OCI-LY7 (cell line): ENCODE data around the gene SF3B1.

Experiments used
- CTCF ChIP-seq: fragments of 200-600 bp; sonication (generic); conservative IDR thresholded peaks from 2 replicates; pipeline ENCODE4 v1.5.1; 2014; ENCODE audit warnings: mild to moderate bottlenecking, antibody characterized with exemption, low read length, moderate library complexity, mixed read lengths
- EZH2phosphoT487 ChIP-seq: fragments of 200-600 bp; sonication (generic); IDR thresholded peaks from 2 replicates; pipeline ENCODE4 v1.6.1; 2018; ENCODE audit warnings: low read depth, borderline replicate concordance, mild to moderate bottlenecking, mixed run types, antibody characterized with exemption, low read length, moderate library complexity, mixed read lengths

- TF ChIP-seq CTCF: no peak
- TF ChIP-seq EZH2phosphoT487: no peak
These were observed 75.9 kb downstream of the SF3B1 start for GRCh38 chr2:197358931-197359330.
